GM12872 (cell line): ENCODE measurements around the gene NKTR.

Experiments
- CTCF ChIP-seq: IDR thresholded peaks from 3 replicates; pipeline ENCODE4 v1.5.1; 2011; ENCODE audit warnings: low read depth, mild to moderate bottlenecking, low read length, moderate library complexity; ENCODE audit not compliant: insufficient read depth

Gene NKTR

DNA sequence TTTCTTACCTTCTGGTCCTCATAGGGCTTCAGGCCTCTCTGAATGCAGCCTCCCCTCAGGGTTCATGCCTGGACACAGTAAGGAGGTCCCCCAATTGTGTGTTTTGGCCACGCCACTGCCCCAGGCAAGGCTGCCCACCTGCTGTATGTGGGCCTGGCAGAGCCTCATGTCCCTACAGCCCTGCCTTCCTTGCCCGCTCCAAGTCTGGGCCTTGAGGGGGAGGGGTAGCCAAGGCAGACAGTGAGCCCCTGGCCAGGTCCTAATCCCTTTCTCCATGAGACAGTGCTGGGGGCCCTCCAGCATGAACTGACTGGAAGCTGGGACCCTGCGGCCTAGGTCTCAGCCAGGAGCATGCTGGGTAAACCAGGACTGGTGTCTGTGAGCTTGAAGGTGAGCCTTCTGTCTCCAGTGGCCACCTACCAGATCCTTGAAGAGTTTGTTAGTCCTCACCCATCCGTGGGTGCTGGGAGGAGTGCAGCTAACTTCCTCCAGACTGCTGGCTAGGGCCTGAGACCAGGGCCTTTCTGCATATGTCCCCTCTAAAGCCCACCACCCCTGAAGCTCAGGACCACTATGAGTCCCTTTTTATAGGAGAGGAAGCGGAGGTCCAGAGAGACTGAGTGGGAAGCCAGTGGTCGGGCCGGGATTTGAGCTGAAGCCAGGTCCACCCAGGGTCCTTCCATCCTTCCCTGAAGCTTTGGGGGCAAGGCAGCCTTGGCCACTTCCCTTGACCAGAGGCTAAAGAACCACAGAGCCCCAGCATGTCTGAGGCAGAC lies 61.7 kb downstream of the NKTR start:
- no peak for TF ChIP-seq CTCF

GRCh38 chr3:42662813-42663535 lies 62.5 kb downstream of the NKTR start:
- TF ChIP-seq CTCF: no peak

- TF ChIP-seq CTCF: no peak
Measured at GRCh38 chr3:42663581-42664437, 63.3 kb downstream of the NKTR start.

- no peak for TF ChIP-seq CTCF
Measured at GRCh38 chr3:42664438-42664803, 63.9 kb downstream of the NKTR start.

GRCh38 chr3:42665050-42665878 lies 64.8 kb downstream of the NKTR start:
- TF ChIP-seq CTCF: no peak

DNA sequence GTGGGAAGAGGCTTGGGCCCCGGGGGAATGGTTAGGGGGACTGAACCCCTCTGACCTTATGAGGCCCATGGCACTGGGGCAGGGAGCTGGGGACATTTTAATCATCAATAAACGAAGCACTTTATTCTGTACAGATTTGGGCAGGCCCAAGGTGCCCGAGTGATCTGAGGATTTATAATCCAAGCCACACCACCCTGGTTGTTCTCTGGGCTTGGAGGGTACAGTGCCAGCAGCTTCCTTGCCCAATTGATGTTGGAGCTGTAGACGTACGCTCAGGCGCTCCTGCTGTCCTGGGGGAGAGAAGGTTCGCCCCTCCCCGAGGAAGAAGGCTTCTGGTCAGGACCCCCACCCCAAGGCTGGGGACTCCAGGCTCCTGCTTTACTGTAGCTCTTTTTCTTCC lies 65.5 kb downstream of the NKTR start:
- no peak for TF ChIP-seq CTCF

DNA sequence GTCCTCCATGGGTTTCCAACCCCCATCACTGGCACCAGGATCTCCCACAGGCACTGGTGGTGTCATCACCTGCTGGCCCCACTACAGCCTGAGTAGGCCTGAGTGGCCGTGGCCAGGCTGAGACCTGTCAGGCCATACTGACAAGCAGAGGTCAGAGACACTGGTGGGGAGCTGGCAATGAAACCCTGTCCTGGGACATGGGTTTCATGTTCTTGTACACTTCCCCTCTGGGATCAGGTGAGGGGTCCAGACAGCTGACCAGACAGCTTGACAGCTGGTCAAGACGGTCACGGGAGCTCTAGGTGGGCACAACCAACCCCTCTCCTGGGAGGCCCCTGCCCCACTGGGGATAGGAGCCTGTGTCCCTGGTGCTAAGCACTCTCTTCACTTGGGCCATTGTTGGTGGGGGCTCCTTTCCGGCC lies 66.1 kb downstream of the NKTR start:
- no peak for TF ChIP-seq CTCF
